ENCODE results near the gene HAND1. TPM values are rescaled to one million over a fixed set of nuclear protein-coding genes. Genes with fewer than 3 reads are reported as not detected.
"Not testable (repeated sequence)": the region's sequence is repeated elsewhere in the genome, so short reads cannot be mapped to it uniquely, and the experiment has no call there.

Gene HAND1
- polyA plus RNA-seq (2013, experiment 1 of 2; ENCODE audit: insufficient read length) = not detected
- not detected for polyA plus RNA-seq (2013, experiment 2 of 2; ENCODE audit: insufficient read length)

- peak; percentile 30 for DNase-seq
Observed at GRCh38 chr5:154478224-154478565, at the start of gene HAND1. Gene HAND1, minus strand, starts transcription at chr5:154478227. Its CDS starts 219 bp downstream, at chr5:154478008.

DNA sequence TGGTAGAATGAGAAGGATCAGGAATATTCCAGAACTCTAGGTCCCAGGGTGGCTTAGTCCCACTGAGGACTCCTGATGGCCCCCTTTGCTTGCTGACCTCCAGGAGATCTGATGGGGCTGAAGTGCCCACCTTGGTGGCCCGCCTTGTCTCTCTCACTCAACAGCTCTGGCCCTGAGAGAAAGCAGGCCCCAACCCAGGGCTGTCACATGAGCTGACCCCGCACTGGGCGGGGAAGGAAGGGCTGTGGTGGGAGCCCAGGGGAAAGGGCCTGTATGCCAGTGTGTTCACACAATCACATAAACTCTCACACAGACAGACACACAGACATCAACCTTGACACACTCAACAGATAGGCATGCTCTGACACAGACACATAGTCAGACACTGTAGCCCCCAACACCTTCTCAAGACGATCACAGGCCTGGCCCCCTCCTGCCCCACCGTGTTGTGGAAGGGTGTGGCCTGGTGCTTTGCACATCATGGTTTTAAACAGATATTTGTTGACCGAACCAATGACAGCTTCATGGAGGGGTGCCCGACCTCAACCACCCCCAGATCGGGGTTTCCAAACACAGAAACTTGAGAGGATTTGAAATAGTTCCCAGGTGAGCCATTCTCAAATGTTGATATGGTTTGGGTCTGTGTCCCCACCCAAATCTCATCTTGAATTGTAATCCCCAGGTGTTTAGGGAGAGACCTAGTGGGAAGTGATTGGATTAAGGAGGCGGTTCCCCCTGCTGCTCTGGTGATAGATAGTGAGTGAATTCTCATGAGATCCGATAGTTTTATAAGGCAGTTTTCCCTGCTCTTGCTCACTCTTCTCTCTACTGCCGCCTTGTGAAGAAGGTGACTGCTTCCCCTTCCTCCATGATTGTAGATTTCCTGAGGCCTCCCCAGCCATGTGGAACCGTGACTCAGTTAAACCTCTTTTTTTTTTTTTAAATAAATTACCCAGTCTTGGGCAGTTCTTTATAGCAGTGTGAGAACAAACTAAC is 48.5 kb upstream of the HAND1 start:
- no peak for DNase-seq

GRCh38 chr5:154524859-154525258 is 46.8 kb upstream of the HAND1 start:
- DNase-seq = no peak

DNA sequence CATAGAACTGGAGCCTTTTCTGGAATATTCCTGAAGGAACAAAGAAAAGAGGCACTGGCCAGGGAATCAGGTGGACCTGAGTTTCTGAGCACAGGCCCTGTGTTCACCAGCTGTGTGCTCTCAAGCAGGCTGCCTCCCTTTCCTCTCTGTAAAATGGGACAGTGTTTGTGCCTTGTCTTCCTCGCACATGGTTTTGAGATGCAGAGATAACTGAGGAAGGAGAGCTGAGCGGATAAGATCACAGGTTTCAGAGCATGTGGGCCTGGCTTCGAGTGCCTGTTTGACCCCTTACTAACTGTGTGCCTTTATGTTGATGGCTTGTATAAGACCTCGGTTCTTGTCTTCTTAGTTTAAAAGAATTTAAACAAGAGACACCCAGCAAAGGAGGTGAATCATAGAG is 46.2 kb upstream of the HAND1 start:
- no peak for DNase-seq

DNA sequence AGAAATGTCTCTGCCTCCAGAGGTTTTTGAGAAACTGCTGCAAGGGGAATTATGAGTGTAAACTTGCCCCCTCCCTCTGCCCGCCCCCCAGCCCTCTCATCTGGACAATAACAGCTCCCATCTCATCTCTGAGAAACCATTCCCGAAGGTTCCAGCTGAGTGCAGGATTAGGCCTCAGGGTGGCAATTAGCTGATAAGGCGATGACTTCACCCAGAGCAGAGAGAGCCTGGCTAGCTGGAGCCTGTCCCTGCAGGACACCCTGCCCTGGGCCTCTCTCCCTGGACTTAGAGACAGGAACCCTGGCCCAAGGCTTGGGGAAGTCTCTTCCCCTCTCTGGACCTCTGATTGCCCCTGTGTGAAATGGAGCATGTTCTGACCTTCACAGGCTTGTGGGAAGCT is 45.7 kb upstream of the HAND1 start:
- no peak for DNase-seq

DNA sequence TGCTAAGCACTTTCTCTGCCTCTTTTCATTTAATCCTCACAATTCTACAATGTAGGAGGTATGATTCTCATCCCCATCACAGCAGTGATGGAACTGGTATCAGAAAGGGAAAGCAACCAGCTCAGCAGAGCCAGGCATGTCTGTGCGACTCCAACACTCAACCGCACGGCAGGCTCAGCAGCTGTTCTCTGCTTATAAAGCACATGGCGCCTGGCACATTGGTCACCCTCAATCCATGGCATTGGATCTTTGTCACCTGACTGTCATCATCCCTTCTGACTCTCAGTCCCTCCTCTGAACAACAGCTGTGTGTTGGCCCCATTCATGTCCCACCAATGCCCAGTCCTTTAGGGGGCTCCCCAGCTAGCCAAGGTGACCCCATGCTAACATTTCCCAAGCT is 45.1 kb upstream of the HAND1 start:
- DNase-seq = no peak

DNA sequence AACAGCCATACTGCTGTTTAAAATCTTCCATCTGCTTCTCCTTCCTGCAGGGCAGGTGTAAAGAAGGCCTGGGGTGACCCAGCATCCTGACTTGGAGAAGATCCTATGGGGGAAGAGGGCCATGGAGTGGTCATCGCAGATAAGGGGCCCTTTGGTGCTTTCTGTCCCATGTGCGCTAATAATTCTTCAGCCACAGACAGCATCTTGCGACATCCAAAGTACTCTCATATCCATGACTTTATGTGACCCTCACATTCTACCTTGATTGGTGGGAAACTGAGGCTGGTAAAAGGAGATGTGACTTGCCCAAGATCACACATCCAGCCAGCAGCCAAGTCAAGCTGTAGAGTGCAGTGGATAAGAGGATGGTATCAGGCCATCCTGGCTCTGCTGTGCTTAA is 44.3 kb upstream of the HAND1 start:
- DNase-seq = no peak

- DNase-seq = no peak
Observed at GRCh38 chr5:154521756-154522155, 43.7 kb upstream of the HAND1 start.

DNA sequence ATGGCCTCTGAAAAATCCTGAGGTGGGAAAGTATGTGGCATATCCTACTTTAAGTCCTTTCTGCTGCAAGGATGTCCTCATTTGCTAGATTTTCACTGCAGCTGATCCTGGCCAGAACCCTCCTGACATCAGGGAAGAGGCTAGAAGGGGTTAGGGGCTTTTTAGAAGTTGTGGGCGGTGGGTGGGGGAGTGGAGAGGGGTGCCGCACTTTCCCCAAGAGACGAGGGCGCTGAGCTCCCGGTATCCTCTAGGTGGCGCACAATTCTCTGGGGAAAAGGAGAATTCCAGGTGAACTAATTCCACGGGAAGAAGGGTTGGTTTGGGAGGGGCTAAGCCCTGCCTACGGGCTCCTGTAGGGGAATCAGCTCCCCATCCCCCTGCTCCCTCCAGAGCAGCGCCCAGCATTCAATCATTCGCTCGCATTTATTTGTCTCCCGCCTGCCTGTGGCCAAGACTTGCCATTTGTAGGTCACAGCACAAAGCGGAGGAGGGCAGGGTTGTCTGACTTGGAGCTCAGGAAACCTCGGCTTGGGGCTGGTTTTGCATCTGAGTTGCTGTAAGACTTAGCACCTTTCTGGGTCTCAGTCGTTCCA is 42.9 kb upstream of the HAND1 start:
- no peak for DNase-seq

DNA sequence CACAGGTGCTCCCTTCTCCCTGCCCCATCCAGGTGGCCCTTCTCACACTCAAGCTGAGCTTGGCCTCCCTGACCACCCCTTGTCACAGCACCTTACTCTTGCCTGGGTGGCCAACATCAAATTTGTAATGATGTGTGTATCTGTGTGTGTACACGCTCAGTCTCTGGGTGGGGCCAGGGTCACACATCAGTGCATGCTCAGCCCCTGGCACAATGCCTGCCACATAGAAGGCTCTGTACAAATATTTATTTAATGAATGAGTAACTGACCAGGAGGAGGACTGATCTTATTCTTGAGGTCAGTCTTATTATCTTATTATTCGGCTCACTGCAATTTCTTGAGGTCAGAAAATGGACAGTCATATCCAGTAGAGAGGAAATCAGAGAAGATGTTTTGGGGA is 41.3 kb upstream of the HAND1 start:
- DNase-seq = peak; percentile 26

DNA sequence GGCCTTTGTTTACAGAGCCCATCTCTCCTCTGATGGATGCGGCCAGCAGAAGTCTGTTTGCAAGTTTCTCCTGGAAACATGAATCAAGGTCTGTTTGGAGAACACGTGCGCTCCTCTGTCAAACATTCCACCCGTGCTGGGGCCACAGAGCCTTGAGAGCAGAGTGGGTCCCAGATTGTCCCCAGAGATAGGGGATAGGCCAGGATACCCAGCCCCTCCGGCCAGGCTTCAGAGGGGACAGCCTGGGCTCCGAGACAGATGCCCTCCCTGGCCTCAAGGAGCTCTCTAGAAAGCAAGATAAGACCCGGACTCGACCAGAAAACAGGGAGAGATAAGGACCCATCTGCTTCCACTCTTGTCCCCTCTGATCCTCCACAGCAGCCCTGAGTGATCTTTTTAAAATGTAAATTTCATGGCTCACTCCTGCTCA is 40.4 kb upstream of the HAND1 start:
- no peak for DNase-seq

DNA sequence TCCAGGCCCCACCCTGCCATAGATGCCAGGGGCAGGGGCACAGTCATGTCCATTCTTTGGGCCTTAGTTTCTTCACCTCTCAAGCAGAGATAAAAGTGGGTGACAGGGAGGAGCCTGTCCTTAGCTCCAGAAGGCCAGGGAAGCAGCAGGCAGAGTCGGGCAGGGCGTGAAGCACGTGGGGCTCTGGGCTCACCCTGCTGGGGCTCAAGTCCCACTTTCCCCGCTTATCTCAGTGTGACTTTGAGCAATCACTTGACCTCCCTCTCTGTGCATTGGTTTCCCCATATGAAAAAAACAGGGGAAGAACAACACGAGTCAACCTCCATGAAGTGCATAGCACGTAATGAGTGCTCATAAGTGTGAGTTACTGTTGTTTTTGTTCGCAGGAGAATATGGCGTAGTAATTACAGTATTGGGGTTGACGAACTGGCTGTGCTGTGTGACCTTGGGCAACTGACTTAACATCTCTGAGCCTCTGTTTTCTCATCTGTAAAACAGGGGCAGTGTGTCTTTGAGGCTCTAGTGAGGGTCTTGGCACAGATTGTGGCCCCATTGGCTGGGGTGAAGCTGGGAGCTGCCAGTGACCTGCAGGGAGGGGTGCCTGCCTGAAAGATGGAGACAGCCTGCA is 39.9 kb upstream of the HAND1 start:
- no peak for DNase-seq

DNA sequence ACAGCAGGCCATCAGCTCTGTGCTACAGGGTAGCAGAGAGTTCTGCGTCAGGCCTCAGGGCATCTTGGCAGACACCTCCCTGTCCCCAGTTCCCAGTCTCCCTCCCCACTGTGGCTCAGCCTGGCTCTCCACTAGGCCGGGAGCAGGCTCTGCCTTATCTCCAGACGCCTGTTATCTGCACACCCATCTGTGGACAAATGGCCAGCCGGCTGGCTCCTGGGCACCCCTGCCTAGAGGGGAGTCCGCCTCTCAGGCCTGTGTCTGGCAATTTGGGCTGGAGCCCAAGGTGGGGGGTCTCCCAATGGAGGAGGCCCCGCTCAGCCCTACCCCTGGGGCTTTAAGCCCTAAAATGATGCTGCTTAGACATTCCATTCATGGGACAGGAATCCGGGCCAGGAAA is 39.2 kb upstream of the HAND1 start:
- DNase-seq = no peak

GRCh38 chr5:154516475-154516874 is 38.4 kb upstream of the HAND1 start:
- DNase-seq = no peak

GRCh38 chr5:154515488-154515887 is 37.5 kb upstream of the HAND1 start:
- DNase-seq = not testable (repeated sequence)

DNA sequence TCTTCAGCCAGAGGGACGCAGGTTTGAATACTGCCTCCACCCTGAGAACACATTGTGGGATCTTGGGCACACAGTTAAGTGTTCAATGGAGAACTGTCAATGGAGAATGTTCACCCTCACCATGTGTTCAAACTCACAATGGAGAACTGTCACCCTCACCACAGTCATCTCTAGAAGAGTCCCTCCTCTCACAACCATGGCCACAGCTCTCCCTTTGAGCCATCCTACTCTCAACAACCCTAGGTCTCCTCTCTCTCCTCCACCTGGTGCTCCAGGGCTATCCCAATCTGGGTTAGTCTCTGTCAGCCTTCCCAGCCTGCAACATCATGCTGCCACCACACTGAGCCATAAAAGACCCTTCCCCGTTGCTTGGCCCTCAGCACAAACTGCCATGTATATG is 36.3 kb upstream of the HAND1 start:
- DNase-seq = no peak

DNA sequence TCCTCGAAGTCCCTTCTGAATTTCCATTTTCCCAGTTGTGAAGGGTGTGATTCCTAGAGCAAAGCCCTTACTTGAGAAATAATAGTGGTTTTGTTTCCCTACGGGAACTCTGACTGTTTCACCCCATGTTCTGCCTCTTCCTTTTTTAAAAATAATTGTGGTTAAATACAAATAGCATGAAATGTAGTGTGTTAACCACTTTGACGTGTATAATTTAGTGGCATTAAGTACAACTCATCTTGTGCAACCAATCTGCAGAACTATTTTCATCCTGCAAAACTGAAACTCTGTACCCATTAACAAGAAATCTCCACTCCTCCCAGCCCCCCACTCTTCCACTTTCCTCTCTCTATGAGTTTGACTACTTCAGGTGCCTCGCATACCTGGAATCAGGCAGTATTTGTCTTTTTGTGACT is 35.6 kb upstream of the HAND1 start:
- no peak for DNase-seq

DNA sequence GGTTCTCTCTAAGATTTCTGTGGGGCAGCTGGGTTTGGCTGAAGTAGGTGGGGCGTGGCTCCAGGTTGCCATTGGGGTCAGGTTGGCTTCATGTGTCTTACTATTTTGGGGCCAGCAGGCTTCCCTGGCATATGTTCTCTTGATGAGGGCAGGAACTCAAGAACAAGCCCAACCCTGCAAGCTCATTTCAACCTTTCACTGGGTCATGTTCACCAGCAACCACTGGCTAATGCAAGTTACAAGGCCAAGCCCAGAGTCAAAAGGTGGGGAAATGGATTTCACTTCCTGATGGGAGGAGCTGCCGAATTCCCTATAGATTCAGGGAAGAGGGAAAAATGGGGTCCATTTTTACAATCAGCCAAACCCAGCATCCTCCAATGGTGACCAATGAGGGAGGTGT is 34.0 kb upstream of the HAND1 start:
- DNase-seq = no peak

GRCh38 chr5:154509784-154510555 is 31.9 kb upstream of the HAND1 start:
- DNase-seq = no peak

- no peak for DNase-seq
Observed at GRCh38 chr5:154508114-154508513, 30.1 kb upstream of the HAND1 start.

DNA sequence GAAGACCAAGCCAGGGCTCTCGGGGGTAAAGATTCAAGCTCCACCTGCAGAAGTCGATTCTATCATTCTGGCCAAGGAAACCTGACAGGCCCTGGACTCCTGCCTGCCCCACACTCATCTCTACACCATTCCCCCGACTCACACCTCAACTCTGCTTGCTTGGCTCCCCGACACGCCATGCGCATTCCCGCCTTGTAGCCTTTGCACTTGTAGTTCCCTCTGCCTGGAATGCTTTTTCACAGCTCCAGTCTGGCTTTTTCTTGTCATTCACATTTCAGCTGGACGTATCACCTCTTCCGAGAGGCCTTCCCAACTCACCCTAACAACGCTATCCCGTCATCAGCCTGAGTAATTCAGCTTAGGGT is 28.7 kb upstream of the HAND1 start:
- DNase-seq = no peak

DNA sequence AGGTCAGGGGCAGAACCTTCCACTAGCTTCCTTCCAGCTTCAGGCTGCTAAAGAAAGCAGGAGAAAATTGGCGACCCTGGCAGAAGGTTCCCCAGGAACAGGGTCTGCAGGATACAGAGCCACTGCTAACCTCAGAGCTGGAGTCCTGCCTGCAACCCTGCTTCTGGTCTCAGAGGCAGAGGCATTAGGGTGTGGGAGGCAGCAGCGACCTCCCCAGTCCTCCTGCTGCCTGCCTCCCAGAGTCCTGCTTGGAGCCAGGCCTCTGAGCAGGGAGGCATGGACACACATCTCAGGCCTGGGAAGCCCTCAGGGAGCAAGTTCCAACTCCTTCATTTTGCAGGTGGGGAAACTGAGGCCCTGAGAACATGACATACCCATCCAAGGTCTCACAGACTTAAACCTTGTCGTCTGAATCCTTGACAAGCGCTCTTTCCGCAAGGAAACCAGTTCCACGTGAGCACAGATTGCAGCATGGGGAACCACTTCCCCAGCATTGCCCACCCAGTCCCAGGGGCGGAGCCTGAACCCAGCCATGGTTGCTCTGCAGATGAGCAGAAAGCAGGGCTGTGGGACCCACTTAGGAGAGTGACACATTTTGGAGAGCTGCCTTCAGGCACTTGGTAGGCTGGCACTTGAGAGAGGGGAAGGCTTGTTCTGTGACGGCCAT is 28.2 kb upstream of the HAND1 start:
- DNase-seq = no peak

Measured in fibroblast of skin of back (primary cell).